Keratinocyte (primary cell): Measurements from ENCODE around the gene MYO19. TPM values are rescaled to one million over a fixed set of nuclear protein-coding genes. Genes with fewer than 3 reads are reported as not detected.

Experiments
- DNase-seq: peaks from one replicate; pipeline ENCODE4 v3.0.0-alpha.2; 2011; ENCODE audit warnings: low read depth, missing footprints, low spot score
- FAIRE-seq: peaks from 2 replicates; lab custom pipeline; 2011; peaks lifted over from hg19 to GRCh38; lab: Jason Lieb, UNC
- H2AFZ ChIP-seq: 2 replicates; pipeline ENCODE4 v1.6.0; 2012; ENCODE audit warnings: low read length, control low read depth, inconsistent platforms; ENCODE audit not compliant: control insufficient read depth
- H3K27ac ChIP-seq: 2 replicates; pipeline ENCODE4 v1.5.1; 2011; ENCODE audit warnings: low read length; ENCODE audit not compliant: control insufficient read depth, insufficient read depth
- H3K27me3 ChIP-seq: 3 replicates; pipeline ENCODE4 v1.6.0; 2011; ENCODE audit warnings: low read length; ENCODE audit not compliant: control insufficient read depth, insufficient read depth; ENCODE audit errors: extremely low read depth
- H3K36me3 ChIP-seq, 2 experiments: 2 replicates in 1 of 2; 3 replicates in 1 of 2; pipeline ENCODE4 v1.5.1; 2011; ENCODE audit warnings: low read length in 2 of 2, mild to moderate bottlenecking in 1 of 2; ENCODE audit not compliant: control insufficient read depth in 2 of 2, insufficient read depth in 2 of 2; ENCODE audit errors: extremely low read depth in 1 of 2
- H3K4me1 ChIP-seq: 3 replicates; pipeline ENCODE4 v1.5.1; 2011; ENCODE audit warnings: low read length; ENCODE audit not compliant: control insufficient read depth, insufficient read depth; ENCODE audit errors: extremely low read depth
- H3K4me2 ChIP-seq: 3 replicates; pipeline ENCODE4 v1.6.0; 2011; ENCODE audit warnings: low read depth, low read length; ENCODE audit not compliant: control insufficient read depth, insufficient read depth; ENCODE audit errors: extremely low read depth
- H3K4me3 ChIP-seq, 3 experiments: fragments of 200-600 bp in 1 of 3; sonication (generic) in 1 of 3; 2 replicates in 2 of 3; 3 replicates in 1 of 3; pipeline ENCODE4 v1.5.1; 2011 to 2016; ENCODE audit warnings: low read length in 3 of 3, mild to moderate bottlenecking in 3 of 3, control low read depth in 2 of 3, inconsistent platforms in 1 of 3, low read depth in 1 of 3, mixed read lengths in 1 of 3, mixed run types in 1 of 3, moderate library complexity in 1 of 3; ENCODE audit not compliant: control insufficient read depth in 2 of 3, insufficient read depth in 2 of 3; ENCODE audit errors: extremely low read depth in 1 of 3
- H3K79me2 ChIP-seq: 2 replicates; pipeline ENCODE4 v1.6.0; 2012; ENCODE audit warnings: low read length; ENCODE audit not compliant: control insufficient read depth, insufficient read depth
- H3K9ac ChIP-seq: 3 replicates; pipeline ENCODE4 v1.6.0; 2011; ENCODE audit warnings: low read length; ENCODE audit not compliant: control insufficient read depth, insufficient read depth; ENCODE audit errors: extremely low read depth
- H3K9me1 ChIP-seq: 3 replicates; pipeline ENCODE4 v1.6.0; 2011; ENCODE audit warnings: low read length; ENCODE audit not compliant: control insufficient read depth, insufficient read depth; ENCODE audit errors: extremely low read depth
- H3K9me3 ChIP-seq: 2 replicates; pipeline ENCODE4 v1.5.1; 2012; ENCODE audit warnings: low read depth, low read length; ENCODE audit not compliant: control insufficient read depth
- H4K20me1 ChIP-seq: 3 replicates; pipeline ENCODE4 v1.6.0; 2011; ENCODE audit warnings: low read length; ENCODE audit not compliant: control insufficient read depth, insufficient read depth; ENCODE audit errors: extremely low read depth
- CTCF ChIP-seq, 3 experiments: IDR thresholded peaks in 1 of 3; conservative IDR thresholded peaks in 1 of 3; optimal IDR thresholded peaks in 1 of 3; 2 replicates in 2 of 3; 3 replicates in 1 of 3; pipeline versions ENCODE3 to v1.5.1; 2011; ENCODE audit warnings: low read length in 3 of 3, mild to moderate bottlenecking in 3 of 3, moderate library complexity in 2 of 3, control low read depth in 1 of 3, inconsistent platforms in 1 of 3; ENCODE audit not compliant: insufficient read depth in 2 of 3; ENCODE audit errors: extremely low read depth in 1 of 3
- EZH2 ChIP-seq: IDR thresholded peaks from one replicate; pipeline ENCODE4 v1.6.1; 2012; ENCODE audit warnings: inconsistent platforms, mild to moderate bottlenecking, low read length, moderate library complexity
- dilution Hi-C: fragments of 300-500 bp; cut with MboI; formaldehyde crosslinking; loops from one replicate; pipeline ENCODE4 v1.7.0; 2020; ENCODE audit warnings: low sequenced_read_pairs; ENCODE audit not compliant: extremely low pct_ligation_motif_present
- polyA plus RNA-seq, 5 experiments: library from polyadenylated mRNA; depleted of rRNA in 3 of 5; stranded (reverse) in 3 of 5; stranded (forward) in 1 of 5; unstranded in 1 of 5; fragments of >200 nt; gene quantifications; 1 replicate in 1 of 5; 2 replicates in 3 of 5; 3 replicates in 1 of 5; pipeline versions ENCODE4 v1.2.1 to v1.2.3, GENCODE V29; 2011 to 2012; ENCODE audit warnings: missing spikeins in 2 of 5, low read depth in 1 of 5, low replicate concordance in 1 of 5

The MYO19 gene
- polyA plus RNA-seq, 1 donor (not counting 4 experiments of a cell fraction or from before 2014, with no cell fraction given), result 47.9 TPM

GRCh38 chr17:36486204-36487194, 48.2 kb downstream of the MYO19 start, which contains the start of gene ZNHIT3:
TSS of gene ZNHIT3 (plus strand) at chr17:36486681. CDS start at chr17:36486700, 19 bp downstream.
- TF ChIP-seq EZH2 (no peak), CTCF (optimal IDR thresholded peaks at IDR 0.05 in 1 of 3, IDR thresholded peaks at IDR 0.05 in 1 of 3, conservative IDR thresholded peaks at IDR 0.05 in 1 of 3; ENCODE audit: extremely low read depth in 1 of 3, insufficient read depth in 2 of 3, low read length in 3 of 3) (no peak)
- Histone ChIP-seq H3K9ac (peak within 1 kb of the TSS; percentile 64), H2AFZ (peak within 1 kb of the TSS; percentile 93), H3K79me2 (peaks cover 30% of the 10 kb centered on the region), H3K9me3 (no peaks in the 10 kb centered on the region), H3K27me3 (peaks cover 13% of the 10 kb centered on the region), H3K36me3 (peaks cover 0 to 3% of the 10 kb centered on the region in 2 experiments), H3K9me1 (no peaks in the 10 kb centered on the region), H4K20me1 (no peaks in the 10 kb centered on the region), H3K4me2 (peak within 1 kb of the TSS; percentile 96), H3K4me3 (peak within 1 kb of the TSS; percentile 66 to 98 (median 70)), H3K4me1 (peaks cover 24% of the 10 kb centered on the region), H3K27ac (peak within 1 kb of the TSS; percentile 62)
- FAIRE-seq (no peak), DNase-seq (peak; percentile 66)
- dilution Hi-C loops, result no loop called here

- Histone ChIP-seq H3K4me3 (peak overlapping the region; percentile 66 to 98 (median 70)), H3K9ac (peak overlapping the region; percentile 64), H3K4me2 (peak overlapping the region; percentile 96), H3K9me1 (no peaks in the 10 kb centered on the region), H3K27ac (peak overlapping the region; percentile 42), H2AFZ (peak overlapping the region; percentile 93), H3K36me3 (no peaks in the 10 kb centered on the region), H3K4me1 (peaks cover 24% of the 10 kb centered on the region), H3K9me3 (no peaks in the 10 kb centered on the region), H3K79me2 (peaks cover 25% of the 10 kb centered on the region), H3K27me3 (peaks cover 13% of the 10 kb centered on the region), H4K20me1 (no peaks in the 10 kb centered on the region)
- FAIRE-seq, result no peak
- no peak for DNase-seq
- dilution Hi-C loops, result no loop called here
- TF ChIP-seq EZH2 (no peak), CTCF (optimal IDR thresholded peaks at IDR 0.05 in 1 of 3, IDR thresholded peaks at IDR 0.05 in 1 of 3, conservative IDR thresholded peaks at IDR 0.05 in 1 of 3; ENCODE audit: extremely low read depth in 1 of 3, insufficient read depth in 2 of 3, low read length in 3 of 3) (no peak)
These were observed 48.9 kb downstream of the MYO19 start for GRCh38 chr17:36485805-36486203.
